ENCODE data around the gene ZNF319. TPM values are rescaled to one million over a fixed set of nuclear protein-coding genes. Genes with fewer than 3 reads are reported as not detected.

Gene ZNF319
- total and polyA plus RNA-seq, 2 donors from 2014 or later, result 2.9 to 10.9 TPM

- H3K27me3 ChIP-seq (ENCODE audit: control insufficient read depth, insufficient read depth, low read length), result no peaks in the 10 kb centered on the region
- H3K36me3 ChIP-seq (ENCODE audit: control insufficient read depth in 2 of 3, insufficient read depth in 3 of 3, low read length in 3 of 3), result peaks cover 0 to 13% (median 5%) of the 10 kb centered on the region in 3 donors
- peak overlapping the region; percentile 57 to 71 (median 68) for H3K4me3 ChIP-seq (ENCODE audit: low read length in 3 of 3)
- H3K9me3 ChIP-seq (ENCODE audit: control insufficient read depth in 2 of 3, insufficient read depth in 1 of 3, low read length in 3 of 3), result no peaks in the 10 kb centered on the region
- peak; percentile 7 to 67 (median 43) for DNase-seq
- H3K4me1 ChIP-seq (ENCODE audit: control insufficient read depth in 2 of 3, insufficient read depth in 2 of 3, low read depth in 1 of 3, low read length in 3 of 3), result peaks cover 3 to 20% (median 5%) of the 10 kb centered on the region in 3 donors
- H3K27ac ChIP-seq (ENCODE audit: low read depth in 2 of 2, low read length in 2 of 2), result peak overlapping the region in 1 of 2 donors; percentile 57
- TF ChIP-seq CTCF (IDR thresholded peaks at IDR 0.05; ENCODE audit: borderline replicate concordance, extremely low read depth, insufficient read depth), result no peak
- FAIRE-seq, result no peak
- intact Hi-C loops (cut with DNase I), result loop anchor here (5.0 to 10.0 kb wide), 2 partner anchors 97 to 235 kb away; no protein-coding TSS in a partner anchor
- peak overlapping the region in 2 of 3 donors; percentile 80 to 89 for H3K9ac ChIP-seq (ENCODE audit: low read length in 3 of 3)
Observed at GRCh38 chr16:57999366-57999970, 1.0 kb downstream of the ZNF319 start.

- intact Hi-C loops (cut with DNase I), result loop anchor here (5.0 to 10.0 kb wide), 2 partner anchors 97 to 234 kb away; no protein-coding TSS in a partner anchor
- Histone ChIP-seq H3K4me3 (ENCODE audit: low read length in 3 of 3) (peak overlapping the region; percentile 14 to 68 (median 57)), H3K9ac (ENCODE audit: low read length in 3 of 3) (peak overlapping the region in 2 of 3 donors; percentile 57 to 80), H3K36me3 (ENCODE audit: control insufficient read depth in 2 of 3, insufficient read depth in 3 of 3, low read length in 3 of 3) (peaks cover 0 to 13% (median 5%) of the 10 kb centered on the region in 3 donors), H3K27ac (ENCODE audit: low read depth in 2 of 2, low read length in 2 of 2) (no peak overlapping the region), H3K27me3 (ENCODE audit: control insufficient read depth, insufficient read depth, low read length) (no peaks in the 10 kb centered on the region), H3K9me3 (ENCODE audit: control insufficient read depth in 2 of 3, insufficient read depth in 1 of 3, low read length in 3 of 3) (no peaks in the 10 kb centered on the region), H3K4me1 (ENCODE audit: control insufficient read depth in 2 of 3, insufficient read depth in 2 of 3, low read depth in 1 of 3, low read length in 3 of 3) (peaks cover 3 to 22% (median 5%) of the 10 kb centered on the region in 3 donors)
- DNase-seq (peak in 1 of 5 donors; percentile 33), FAIRE-seq (no peak)
- TF ChIP-seq CTCF (IDR thresholded peaks at IDR 0.05; ENCODE audit: borderline replicate concordance, extremely low read depth, insufficient read depth), result no peak
Observed at GRCh38 chr16:57998992-57999365, 1.5 kb downstream of the ZNF319 start.

GRCh38 chr16:57998486-57998885, 2.0 kb downstream of the ZNF319 start:
- peaks cover 0 to 13% (median 5%) of the 10 kb centered on the region in 3 donors for H3K36me3 ChIP-seq (ENCODE audit: control insufficient read depth in 2 of 3, insufficient read depth in 3 of 3, low read length in 3 of 3)
- FAIRE-seq (no peak), DNase-seq (peak in 2 of 5 donors; percentile 54 to 71)
- TF ChIP-seq CTCF (IDR thresholded peaks at IDR 0.05; ENCODE audit: borderline replicate concordance, extremely low read depth, insufficient read depth), result no peak
- no peak overlapping the region for H3K27ac ChIP-seq (ENCODE audit: low read depth in 2 of 2, low read length in 2 of 2)
- H3K9ac ChIP-seq (ENCODE audit: low read length in 3 of 3), result no peak overlapping the region
- no peak overlapping the region for H3K4me3 ChIP-seq (ENCODE audit: low read length in 3 of 3)
- no peaks in the 10 kb centered on the region for H3K9me3 ChIP-seq (ENCODE audit: control insufficient read depth in 2 of 3, insufficient read depth in 1 of 3, low read length in 3 of 3)
- intact Hi-C loops (cut with DNase I), result loop anchor here (5.0 to 10.0 kb wide), 2 partner anchors 96 to 234 kb away; no protein-coding TSS in a partner anchor
- H3K4me1 ChIP-seq (ENCODE audit: control insufficient read depth in 2 of 3, insufficient read depth in 2 of 3, low read depth in 1 of 3, low read length in 3 of 3), result peaks cover 3 to 27% (median 5%) of the 10 kb centered on the region in 3 donors
- no peaks in the 10 kb centered on the region for H3K27me3 ChIP-seq (ENCODE audit: control insufficient read depth, insufficient read depth, low read length)
